Left ventricle myocardium inferior (tissue), 1 donor: ENCODE results near the gene AKAP6. TPM values are rescaled to one million over a fixed set of nuclear protein-coding genes. Genes with fewer than 3 reads are reported as not detected.

Source experiments
- DNase-seq: peaks from one replicate; pipeline ENCODE4 v3.0.0-alpha.2; 2020
- H3K27ac ChIP-seq: fragments of 200-600 bp; replicated peaks from 2 replicates; pipeline ENCODE4 v1.8.0; 2021
- H3K27me3 ChIP-seq: fragments of 200-600 bp; 2 replicates; pipeline ENCODE4 v1.8.0; 2021; ENCODE audit warnings: low read depth
- H3K36me3 ChIP-seq: fragments of 200-600 bp; 2 replicates; pipeline ENCODE4 v1.8.0; 2021
- H3K4me1 ChIP-seq: fragments of 200-600 bp; 2 replicates; pipeline ENCODE4 v1.8.0; 2021
- H3K4me3 ChIP-seq: fragments of 200-600 bp; 2 replicates; pipeline ENCODE4 v1.8.0; 2021; ENCODE audit warnings: mild to moderate bottlenecking, moderate library complexity
- H3K9me3 ChIP-seq: fragments of 200-600 bp; replicated peaks from 2 replicates; pipeline ENCODE4 v1.8.0; 2021
- CTCF ChIP-seq: fragments of 200-600 bp; IDR thresholded peaks from 2 replicates; pipeline ENCODE4 v1.8.0; 2021; ENCODE audit warnings: antibody characterized with exemption, mild to moderate bottlenecking, borderline replicate concordance
- intact Hi-C: fragments of 100-400 bp; cut with micrococcal nuclease; formaldehyde crosslinking; loops from one replicate; pipeline ENCODE4 v1.11.0; 2022
- total RNA-seq: library from RNA; stranded (reverse); fragmentation: NEBNext Ultra II Directional; extraction: Animal tissue kit (Norgen Biotek cat#: 25700); gene quantifications from one replicate; pipeline ENCODE4 v1.2.1, GENCODE V29; 2021
- donor health status: DM: no; HTN: yes; CAD: no; lungs with severe emphysema.

The AKAP6 gene
- total RNA-seq, 1 donor from 2014 or later = 218 TPM

- Histone ChIP-seq H3K4me3 (no peak overlapping the region), H3K27me3 (no peaks in the 10 kb centered on the region), H3K36me3 (no peaks in the 10 kb centered on the region), H3K27ac (peak overlapping the region; percentile 70), H3K4me1 (peaks cover 57% of the 10 kb centered on the region), H3K9me3 (no peaks in the 10 kb centered on the region)
- no peak for DNase-seq
- TF ChIP-seq CTCF = peak; percentile 85
- intact Hi-C loops = no loop called here
Observed at GRCh38 chr14:32560209-32560857, 231.2 kb downstream of the AKAP6 start.

GRCh38 chr14:32561520-32561919, 232.4 kb downstream of the AKAP6 start:
- intact Hi-C loops = no loop called here
- H3K27me3 ChIP-seq = no peaks in the 10 kb centered on the region
- H3K9me3 ChIP-seq = no peaks in the 10 kb centered on the region
- no peaks in the 10 kb centered on the region for H3K36me3 ChIP-seq
- peak overlapping the region; percentile 70 for H3K27ac ChIP-seq
- H3K4me3 ChIP-seq = no peak overlapping the region
- peaks cover 64% of the 10 kb centered on the region for H3K4me1 ChIP-seq
- TF ChIP-seq CTCF = no peak
- no peak for DNase-seq

- no peak for DNase-seq
- Histone ChIP-seq H3K36me3 (no peaks in the 10 kb centered on the region), H3K27ac (peak overlapping the region; percentile 62), H3K4me3 (no peak overlapping the region), H3K27me3 (no peaks in the 10 kb centered on the region), H3K4me1 (peaks cover 49% of the 10 kb centered on the region), H3K9me3 (no peaks in the 10 kb centered on the region)
- intact Hi-C loops = no loop called here
- TF ChIP-seq CTCF = no peak
Observed at GRCh38 chr14:32564596-32564995, 235.5 kb downstream of the AKAP6 start.

- peak overlapping the region; percentile 62 for H3K27ac ChIP-seq
- H3K9me3 ChIP-seq = no peaks in the 10 kb centered on the region
- peaks cover 43% of the 10 kb centered on the region for H3K4me1 ChIP-seq
- no peak overlapping the region for H3K4me3 ChIP-seq
- TF ChIP-seq CTCF = no peak
- no peaks in the 10 kb centered on the region for H3K36me3 ChIP-seq
- no peak for DNase-seq
- no peaks in the 10 kb centered on the region for H3K27me3 ChIP-seq
- intact Hi-C loops = no loop called here
Observed at GRCh38 chr14:32565256-32565655, 236.2 kb downstream of the AKAP6 start.

DNA sequence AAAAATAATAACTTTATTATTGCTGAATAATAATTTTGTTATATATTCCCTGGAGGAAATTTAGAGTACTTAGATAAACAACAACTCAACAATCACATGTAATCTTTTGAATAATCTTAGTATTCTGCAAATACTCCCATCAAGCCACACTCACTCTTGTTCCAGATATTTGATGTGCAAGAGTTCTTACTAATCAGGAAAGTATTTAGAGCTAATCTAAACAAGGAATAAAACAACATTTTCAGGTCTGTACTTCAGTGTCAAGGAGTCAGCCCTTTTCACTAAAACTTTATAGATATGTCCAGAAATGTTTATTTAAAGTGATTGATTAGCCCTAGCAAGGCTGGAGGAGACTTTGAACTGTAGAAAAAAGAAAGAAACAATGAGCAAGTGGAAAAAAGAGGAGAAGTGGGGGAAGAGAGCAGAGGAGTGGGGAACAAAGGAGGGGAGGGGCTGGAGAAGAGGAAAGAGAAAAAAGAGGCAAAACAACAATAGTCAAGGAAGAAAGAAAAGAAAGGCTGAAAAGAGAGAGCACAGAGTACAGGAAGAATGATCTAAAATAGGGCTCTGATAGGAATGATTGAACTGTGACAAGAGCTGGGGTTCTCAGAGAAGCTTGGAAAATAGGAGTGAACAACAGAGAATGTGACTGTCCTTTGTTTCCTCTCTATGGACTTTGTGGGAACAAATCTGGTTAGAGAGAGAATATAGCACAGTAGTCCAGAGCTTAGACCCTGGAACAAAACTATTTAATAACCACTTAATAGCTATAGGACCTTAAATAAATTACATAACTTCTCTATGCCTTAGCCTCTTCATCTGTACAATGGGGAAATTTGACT, 238.7 kb downstream of the AKAP6 start:
- Histone ChIP-seq H3K9me3 (no peaks in the 10 kb centered on the region), H3K36me3 (no peaks in the 10 kb centered on the region), H3K27me3 (no peaks in the 10 kb centered on the region), H3K27ac (no peak overlapping the region), H3K4me3 (no peak overlapping the region), H3K4me1 (peaks cover 44% of the 10 kb centered on the region)
- DNase-seq = no peak
- TF ChIP-seq CTCF = no peak
- intact Hi-C loops = no loop called here
